TTC549 (cell line): ENCODE results near the gene SCRN3.
"Not testable (repeated sequence)": the region's sequence is repeated elsewhere in the genome, so short reads cannot be mapped to it uniquely, and the experiment has no call there.

Experiments used
- FAIRE-seq: peaks from 2 replicates; lab custom pipeline; 2012; peaks lifted over from hg19 to GRCh38; lab: Jason Lieb, UNC

Gene SCRN3

DNA sequence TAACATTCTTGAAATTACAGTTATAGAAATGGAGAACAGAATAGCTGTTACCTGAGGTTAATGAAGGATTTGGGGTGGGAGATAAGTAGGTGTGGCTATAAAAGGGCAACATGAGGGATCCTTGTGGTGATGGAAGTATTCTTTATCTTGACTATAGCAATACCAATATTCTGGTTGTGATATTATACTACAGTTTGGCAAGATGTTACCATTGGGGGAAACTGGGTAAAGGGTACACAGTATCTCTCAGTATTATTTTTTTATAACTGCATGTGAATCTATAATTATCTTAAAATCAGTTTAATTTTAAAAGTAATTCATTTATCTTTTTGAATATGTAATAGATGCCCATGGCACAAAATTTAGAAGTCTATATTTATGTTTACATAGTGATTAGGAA is 8.1 kb downstream of the SCRN3 start:
- FAIRE-seq = no peak

DNA sequence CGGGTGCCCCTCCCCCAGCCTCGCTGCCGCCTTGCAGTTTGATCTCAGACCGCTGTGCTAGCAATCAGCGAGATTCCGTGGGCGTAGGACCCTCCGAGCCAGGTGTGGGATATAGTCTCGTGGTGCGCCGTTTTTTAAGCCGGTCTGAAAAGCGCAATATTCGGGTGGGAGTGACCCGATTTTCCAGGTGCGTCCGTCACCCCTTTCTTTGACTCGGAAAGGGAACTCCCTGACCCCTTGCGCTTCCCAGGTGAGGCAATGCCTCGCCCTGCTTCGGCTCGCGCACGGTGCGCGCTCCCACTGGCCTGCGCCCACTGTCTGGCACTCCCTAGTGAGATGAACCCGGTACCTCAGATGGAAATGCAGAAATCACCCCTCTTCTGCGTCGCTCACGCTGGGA is 14.5 kb downstream of the SCRN3 start:
- not testable (repeated sequence) for FAIRE-seq

DNA sequence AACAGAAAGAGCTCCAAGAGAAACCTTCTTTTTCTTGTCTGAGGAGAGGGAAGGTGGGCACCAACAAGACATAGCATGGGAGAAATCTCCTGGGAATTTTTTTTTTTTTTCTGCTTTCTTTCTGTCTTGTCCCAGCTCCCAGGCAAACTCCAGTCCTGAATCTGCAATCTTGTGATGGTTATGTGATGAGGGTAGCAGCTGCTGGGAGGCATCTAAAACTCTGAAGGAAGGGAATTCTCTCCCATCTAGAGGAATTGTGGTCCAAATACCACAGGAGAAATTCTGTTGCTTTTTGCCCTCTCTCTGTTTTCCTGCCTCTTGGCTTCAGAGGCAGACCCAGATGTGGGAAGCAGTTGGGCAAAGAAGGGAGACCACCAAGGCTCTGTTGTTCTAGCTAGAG is 16.7 kb downstream of the SCRN3 start:
- no peak for FAIRE-seq

DNA sequence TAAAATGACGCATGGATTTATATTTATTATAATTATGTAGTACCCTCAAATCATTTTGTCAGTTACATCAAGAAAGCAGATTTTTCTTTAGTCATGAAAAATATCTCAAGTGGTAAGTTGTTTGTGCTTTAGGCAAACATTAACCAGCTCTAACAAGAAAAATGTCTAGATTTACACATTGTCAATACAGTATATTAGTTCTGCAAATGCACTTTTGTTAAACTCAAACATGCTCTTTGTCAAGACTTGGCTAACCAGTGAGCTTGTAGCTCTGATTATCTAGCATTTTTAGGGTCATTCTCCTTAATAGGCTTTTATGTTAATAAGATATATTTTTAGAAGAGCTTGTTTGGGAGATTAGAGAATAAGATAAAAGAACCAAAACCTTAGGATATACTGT is 32.7 kb downstream of the SCRN3 start:
- no peak for FAIRE-seq

DNA sequence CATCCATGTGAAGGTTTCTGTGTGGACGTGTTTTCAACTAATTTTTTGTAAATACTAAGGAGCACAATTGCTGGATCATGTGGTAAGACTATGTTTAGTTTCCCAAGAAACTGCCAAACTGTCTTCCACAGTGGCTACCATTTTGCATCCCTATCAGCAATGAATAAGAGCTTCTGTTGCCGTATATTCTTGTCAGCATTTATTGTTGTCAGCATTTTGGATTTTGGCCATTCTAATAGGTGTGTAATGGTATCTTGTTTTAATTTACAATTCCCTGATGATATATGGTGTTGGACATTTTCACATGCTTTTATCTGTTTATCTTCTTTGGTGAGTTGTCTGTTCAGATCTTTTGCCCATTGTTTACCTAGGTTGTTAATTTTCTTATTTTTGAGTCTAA is 34.5 kb downstream of the SCRN3 start:
- FAIRE-seq = no peak

DNA sequence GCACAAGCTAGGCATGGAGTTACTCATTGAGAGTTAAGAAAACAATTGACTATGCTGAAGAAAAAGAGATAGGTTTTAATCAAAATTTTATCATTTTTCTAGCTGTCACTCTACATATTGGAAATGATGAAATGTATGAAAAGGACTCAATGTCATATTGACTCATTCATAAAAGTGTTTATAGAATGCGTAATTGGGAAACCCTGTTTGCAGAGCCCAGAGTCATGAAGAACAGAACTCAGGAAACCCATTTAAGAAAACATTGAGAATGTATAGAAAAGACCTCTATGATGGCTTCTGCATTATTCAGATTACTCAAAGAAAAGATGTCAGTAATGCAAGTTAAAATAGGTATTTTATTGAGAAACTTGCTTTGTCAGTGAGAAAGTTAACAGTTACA is 36.4 kb downstream of the SCRN3 start:
- FAIRE-seq = no peak

DNA sequence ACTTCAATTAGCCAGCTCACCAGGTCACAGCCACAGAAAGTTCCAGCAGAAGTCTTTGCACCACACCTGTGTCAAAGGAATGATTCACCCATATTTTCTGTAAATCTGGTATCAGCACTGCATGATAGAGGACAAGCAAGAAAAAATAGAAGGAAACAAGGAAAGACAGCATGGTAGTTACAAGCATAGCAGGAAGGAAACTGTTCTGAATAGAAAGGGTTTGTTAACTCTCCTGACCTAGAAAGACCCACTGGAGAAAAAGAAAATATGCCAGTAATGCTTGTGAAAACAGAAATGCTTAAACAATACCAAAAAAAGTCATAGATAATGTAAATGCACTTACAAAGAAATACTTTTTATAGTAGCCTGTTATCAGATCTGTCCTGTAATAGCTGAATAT is 40.8 kb downstream of the SCRN3 start:
- no peak for FAIRE-seq

DNA sequence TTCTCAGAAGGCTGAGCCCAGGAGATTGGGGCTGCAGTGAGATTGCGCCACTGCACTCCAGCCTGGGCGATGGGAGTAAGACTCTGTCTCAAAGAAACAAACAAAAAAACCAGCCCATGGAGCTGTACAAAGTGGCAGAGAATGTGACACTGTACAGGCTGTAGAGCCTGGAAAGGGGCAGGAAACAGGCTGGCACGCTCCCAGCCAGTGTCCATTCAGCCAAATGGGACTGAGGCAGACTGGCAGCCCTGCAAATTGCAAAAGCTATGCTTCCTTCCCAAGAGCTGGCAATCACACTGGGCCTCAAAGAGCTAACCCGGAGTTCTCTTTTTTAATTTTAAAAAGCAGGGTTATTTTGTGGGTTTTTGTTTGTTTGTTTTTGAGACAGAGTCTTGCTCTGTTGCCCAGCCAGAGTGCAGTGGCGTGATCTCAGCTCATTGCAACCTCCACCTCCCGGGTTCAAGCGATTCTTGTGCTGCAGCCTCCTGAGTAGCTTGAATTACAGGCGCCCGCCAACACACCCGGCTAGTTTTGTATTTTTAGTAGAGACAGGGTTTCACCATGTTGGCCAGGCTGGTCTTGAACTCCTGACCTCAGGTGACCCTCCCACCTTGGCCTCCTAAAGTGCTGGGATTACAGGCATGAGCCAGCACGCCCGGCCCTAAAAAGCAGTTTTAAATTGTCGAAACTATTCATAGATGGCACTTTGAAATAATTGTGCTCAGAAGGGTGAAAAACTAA is 42.8 kb downstream of the SCRN3 start:
- FAIRE-seq = no peak

DNA sequence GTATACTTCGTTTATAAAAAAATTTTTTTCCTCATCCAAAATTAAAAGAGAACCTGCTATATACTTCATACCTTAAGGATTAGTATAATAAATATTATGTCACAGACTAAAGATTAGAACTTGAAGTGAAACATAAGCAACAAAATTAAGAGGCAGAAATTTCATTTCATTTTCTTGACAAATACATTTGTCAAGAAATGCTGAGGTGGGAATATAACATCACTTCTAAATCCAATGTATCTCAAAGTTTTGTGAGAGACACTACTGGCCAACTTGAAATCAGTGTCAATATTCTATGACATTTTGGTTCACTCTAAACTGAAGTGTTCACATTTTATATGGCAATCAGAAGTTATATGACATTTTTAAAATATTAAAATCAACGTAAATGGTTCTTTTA is 43.8 kb downstream of the SCRN3 start:
- FAIRE-seq = no peak

DNA sequence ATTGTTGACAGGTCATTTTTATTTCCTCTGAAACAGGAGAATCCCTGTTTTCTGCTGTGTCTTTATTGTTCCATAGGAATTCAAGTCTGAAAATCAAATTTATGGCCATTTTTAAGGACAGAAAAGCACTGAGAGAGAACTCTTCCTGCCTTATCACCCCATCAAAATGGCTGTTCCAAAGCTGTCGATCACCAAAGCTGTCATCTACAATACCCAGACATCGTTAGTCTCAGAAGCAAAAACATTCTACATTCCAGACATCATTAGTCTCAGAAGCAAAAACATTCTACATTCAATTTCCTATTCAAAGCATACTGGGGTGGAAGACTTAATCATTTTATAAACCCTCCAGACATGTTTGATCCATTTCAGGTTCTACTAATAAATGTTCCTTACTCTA is 44.4 kb downstream of the SCRN3 start:
- no peak for FAIRE-seq

DNA sequence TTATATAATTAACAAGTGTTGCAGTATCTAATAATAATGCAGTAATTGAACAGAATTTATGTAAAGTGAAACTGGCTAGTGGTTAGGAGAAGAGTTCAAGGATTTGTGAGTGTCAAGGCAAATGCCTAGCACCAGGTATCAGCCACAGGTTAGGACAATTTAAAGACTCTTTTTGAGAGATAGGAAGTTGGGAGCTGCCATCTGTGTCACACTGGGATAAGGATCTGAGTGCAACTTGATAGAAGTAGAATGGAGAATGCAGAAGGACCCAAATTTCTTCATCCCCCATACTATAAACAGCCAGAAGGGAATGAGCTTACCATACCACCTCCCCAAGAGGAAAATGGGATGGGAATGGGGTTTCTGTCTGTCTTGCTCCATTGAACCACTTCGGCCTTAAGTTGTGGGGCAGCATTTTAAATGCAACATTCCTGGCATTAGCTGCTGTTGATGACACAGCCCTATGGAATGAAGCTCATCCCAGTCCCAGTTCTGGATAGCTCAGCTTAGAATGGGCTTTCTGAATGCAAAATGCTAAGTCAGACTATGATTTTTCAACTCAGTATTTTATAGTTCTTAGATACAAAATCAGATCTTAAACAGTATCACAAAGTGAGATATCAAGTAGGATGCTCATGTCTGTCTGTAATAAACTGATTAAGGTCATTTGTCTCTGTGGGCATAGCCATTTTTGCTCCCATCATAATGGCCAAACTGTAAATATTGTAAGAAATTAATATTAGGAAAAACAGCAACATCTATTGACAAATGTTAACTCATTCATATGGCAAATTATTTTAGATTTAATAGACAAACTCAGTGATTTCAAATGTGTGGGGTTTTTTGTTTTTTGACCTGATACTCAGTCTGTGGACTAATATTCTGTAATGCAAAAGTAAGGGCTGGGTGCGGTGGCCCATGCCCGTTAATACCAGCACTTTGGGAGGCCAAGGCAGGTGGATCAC is 47.3 kb downstream of the SCRN3 start:
- FAIRE-seq = no peak

DNA sequence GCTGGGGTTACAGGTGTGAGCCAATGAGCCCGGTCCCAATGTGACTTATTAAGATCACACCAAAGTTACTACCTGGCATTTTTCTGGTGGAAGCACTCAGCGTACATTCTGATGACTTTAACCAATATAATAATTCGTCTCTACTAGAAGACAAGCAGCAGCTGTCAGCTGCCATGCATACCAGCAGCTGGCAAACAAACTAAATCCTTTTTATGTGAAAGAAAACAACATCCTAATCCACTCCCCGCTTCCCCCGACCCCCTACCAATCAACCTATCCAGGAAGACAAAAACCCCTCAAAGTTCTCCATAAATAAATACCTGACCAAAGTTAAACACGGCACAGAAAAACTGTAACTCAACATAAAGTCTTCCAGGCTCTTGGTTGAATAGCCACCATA is 49.2 kb downstream of the SCRN3 start:
- FAIRE-seq = no peak

DNA sequence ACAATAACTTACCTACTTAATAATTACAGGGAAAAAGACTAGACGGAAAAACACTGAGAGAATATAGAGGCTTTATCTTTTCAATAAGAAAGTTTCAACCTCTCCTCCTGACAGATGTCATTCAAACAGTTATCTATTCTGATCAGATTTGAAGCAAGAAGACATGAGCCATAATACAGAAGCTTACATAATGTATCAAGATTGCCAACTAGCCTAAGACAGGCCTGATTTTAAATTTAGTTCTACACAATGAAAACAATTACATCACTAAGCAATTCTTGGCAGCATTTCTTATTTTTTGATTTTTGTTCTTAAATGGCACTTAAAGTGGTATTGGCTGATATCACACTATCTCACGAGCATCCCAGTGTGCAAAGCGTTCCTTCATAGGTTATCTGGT is 49.7 kb downstream of the SCRN3 start:
- FAIRE-seq = no peak

DNA sequence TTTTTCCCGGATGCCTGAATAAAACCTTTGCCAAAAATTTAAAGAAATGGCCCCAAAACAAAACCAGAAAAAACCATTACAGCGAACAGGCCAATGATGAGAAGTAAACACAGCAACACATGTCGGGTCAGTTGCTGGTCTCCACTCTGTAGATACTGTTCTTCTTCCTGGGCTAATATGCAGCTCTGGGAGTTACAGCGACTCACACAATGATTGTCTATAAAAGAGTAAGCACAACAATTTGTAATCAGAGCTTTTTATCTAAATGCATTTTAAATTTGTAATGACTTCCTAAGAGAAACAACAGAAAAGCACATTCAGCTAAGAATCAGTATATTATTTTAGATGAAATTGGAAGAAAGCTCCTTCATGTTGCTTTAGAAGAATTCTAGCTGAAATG is 51.0 kb downstream of the SCRN3 start:
- no peak for FAIRE-seq

DNA sequence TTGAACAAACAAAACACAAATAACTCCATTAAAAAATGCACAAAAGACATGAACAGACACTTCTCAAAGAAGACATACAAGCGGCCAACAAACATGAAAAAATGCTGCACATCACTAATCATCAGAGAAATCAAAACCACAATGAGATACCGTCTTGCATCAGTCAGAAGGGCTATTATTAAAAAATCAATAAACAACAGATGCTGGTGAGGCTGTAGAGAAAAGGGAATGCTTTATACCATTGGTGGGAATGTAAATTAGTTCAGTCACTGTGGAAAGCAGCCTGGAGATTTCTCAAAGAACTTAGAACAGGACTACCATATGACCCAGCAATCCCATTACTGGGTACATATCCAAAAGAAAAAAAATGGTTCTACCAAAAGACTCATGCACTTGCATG is 53.5 kb downstream of the SCRN3 start:
- no peak for FAIRE-seq

DNA sequence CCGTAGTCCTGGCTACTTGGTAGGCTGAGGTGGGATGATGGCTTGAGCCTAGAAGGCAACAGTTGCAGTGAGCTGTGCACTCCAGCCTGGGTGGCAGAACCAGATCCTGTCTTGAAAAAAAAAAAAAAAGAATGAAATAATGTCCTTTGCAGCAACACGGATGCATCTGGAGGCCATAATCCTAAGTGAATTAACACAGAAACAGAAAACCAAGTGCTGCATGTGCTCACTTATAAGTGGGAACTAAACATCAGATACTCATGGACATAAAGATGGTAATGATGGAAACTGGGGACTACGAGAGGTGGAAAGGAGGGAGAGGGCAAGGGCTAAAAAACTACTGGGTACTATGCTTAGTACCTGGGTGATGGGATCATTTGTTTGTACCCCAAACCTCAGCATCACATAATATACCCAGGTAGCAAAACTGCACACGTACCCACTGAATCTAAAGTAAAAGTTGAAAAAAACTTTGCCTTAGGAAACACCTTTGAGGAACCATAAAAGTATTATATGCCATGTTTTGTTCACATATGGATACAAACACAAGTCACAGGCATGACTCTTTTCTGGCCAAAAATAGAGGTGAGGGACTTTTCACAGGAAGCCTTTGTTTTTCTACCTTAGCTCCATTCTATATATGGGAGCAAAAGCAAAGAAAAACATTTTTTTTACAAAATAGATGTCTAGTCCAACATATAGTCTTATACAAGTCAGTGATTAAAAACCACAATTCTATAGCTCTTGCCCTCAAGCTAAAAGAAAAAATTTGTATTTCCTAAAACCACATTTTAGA is 54.7 kb downstream of the SCRN3 start:
- no peak for FAIRE-seq

DNA sequence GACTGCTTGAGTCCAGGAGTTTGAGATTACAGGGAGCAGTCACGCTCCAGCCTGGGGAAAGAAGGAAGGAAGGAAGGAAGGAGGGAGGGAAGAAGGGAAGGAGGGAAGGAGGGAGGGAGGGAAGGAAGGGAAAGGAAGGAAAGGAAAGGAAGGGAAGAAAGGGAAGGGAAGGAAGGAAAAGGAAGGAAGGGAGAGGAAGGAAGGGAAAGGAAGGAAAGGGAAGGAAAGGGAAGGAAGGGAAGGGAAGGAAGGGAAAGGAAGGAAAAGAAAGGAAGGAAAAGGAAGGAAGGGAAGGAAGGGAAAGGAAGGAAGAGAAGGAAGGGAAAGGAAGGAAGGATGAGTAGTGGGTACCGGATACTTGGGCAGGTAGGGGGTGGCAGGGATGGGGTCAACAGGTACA is 59.0 kb downstream of the SCRN3 start:
- FAIRE-seq = no peak

DNA sequence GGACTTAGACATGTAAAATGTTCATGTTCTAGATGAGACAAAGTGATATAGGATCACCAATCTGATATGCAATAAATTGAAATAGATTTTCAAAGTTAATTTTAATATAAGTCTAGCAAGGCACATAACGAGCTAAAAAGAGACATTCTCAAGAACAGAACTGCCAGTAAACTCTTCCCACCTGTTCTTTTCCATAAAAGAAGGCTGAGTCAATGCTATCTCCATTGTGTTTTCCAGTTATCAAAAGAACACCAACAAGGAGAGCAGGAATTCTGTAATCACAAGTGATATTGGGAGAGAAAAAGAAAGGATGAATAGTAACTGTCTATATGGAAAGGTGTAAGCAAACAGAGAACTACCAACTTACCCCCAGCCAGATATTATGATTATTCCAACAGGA is 65.7 kb downstream of the SCRN3 start:
- no peak for FAIRE-seq

DNA sequence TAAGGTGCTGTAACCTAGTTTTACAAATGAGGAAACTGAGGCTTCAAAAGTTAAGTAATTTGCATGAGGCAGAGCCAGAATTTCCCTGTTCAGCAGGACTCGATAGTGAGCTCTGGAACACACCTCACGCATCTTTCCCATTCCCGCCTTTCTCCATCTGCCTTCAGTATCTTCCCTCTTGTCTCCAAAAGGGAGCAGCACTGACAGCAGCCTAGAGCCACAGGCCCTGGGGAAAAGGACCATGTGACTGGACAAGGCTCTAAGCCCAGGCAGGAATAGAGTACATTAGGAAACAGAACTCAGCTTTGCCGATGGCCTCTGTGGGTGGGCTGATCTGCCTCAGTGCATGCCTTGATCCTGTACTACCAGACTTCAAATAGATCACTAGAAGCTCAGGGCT is 69.8 kb downstream of the SCRN3 start:
- FAIRE-seq = no peak

DNA sequence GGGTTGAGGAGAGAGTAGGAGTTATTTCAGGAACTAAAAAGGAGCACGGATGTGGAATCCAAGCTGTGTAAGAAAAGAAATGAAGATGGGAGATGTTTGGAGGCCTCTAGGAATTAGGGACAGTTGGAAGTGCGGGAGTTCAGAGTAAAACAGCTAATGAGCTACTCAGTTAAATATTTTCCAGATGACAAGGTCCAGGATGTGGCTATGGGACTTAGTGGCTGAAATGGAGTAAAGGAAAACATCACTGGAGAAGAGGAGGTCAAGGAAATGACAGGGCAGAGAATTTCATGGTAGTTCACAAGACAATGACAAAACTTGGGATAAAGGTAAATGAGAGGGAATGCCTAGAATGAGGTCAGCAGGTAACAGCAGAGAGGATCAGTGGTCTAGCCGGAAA is 78.3 kb downstream of the SCRN3 start:
- FAIRE-seq = no peak

DNA sequence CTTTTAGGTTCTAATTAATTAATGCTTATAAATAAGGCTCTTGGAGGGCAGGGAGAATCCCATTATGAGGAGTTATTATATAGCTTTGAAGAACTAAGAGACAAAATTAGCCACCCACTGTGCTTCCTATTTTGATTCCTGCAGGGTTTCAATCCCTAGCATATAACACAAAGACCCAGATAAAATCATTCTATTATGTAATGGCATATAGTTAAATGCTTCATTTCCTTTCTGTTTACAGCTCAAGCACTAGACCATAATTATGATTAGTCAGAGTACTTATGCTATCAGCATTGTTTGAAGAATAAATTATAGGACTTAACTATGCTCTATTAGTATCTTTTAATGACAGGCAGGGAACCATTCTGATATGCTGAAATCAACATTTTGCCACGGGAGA is 82.2 kb downstream of the SCRN3 start:
- no peak for FAIRE-seq
